Measurements from ENCODE around the gene COA1. TPM values are rescaled to one million over a fixed set of nuclear protein-coding genes. Genes with fewer than 3 reads are reported as not detected.

Gene COA1
- polyA plus RNA-seq, 4 donors: 30.5 to 45.7 (median 32.9) TPM

GRCh38 chr7:43626695-43627094 is 102.6 kb downstream of the COA1 start:
- Histone ChIP-seq H3K4me1 (ENCODE audit: control insufficient read depth in 3 of 3, insufficient read depth in 2 of 3, low read depth in 1 of 3, low read length in 2 of 3) (no peaks in the 10 kb centered on the region), H3K36me3 (ENCODE audit: control insufficient read depth in 3 of 3, insufficient read depth in 2 of 3, low read depth in 1 of 3, low read length in 3 of 3) (peaks cover 3 to 19% (median 3%) of the 10 kb centered on the region in 3 donors), H3K9me3 (ENCODE audit: control insufficient read depth in 2 of 2, insufficient read depth in 1 of 2, low read depth in 1 of 2, low read length in 1 of 2) (no peaks in the 10 kb centered on the region), H3K27ac (ENCODE audit: low read depth in 1 of 3, low read length in 2 of 3) (no peak overlapping the region), H3K27me3 (ENCODE audit: control insufficient read depth in 3 of 3, insufficient read depth in 3 of 3, low read length in 3 of 3) (no peaks in the 10 kb centered on the region), H3K4me3 (ENCODE audit: low read depth in 1 of 3, low read length in 3 of 3) (no peak overlapping the region)
- no peak for FAIRE-seq
- 90 to 93% (median 92%) methylated on average over 2 of the region's 2 CpGs for WGBS, 3 donors
- no peak for DNase-seq

- no peak for FAIRE-seq
- no peak for DNase-seq
- Histone ChIP-seq H3K36me3 (ENCODE audit: control insufficient read depth in 3 of 3, insufficient read depth in 2 of 3, low read depth in 1 of 3, low read length in 3 of 3) (peaks cover 3 to 17% (median 5%) of the 10 kb centered on the region in 3 donors), H3K27me3 (ENCODE audit: control insufficient read depth in 3 of 3, insufficient read depth in 3 of 3, low read length in 3 of 3) (no peaks in the 10 kb centered on the region), H3K4me3 (ENCODE audit: low read depth in 1 of 3, low read length in 3 of 3) (no peak overlapping the region), H3K4me1 (ENCODE audit: control insufficient read depth in 3 of 3, insufficient read depth in 2 of 3, low read depth in 1 of 3, low read length in 2 of 3) (no peaks in the 10 kb centered on the region), H3K27ac (ENCODE audit: low read depth in 1 of 3, low read length in 2 of 3) (no peak overlapping the region), H3K9me3 (ENCODE audit: control insufficient read depth in 2 of 2, insufficient read depth in 1 of 2, low read depth in 1 of 2, low read length in 1 of 2) (no peaks in the 10 kb centered on the region)
- 72 to 84% (median 81%) methylated on average over 4 of the region's 4 CpGs for WGBS, 3 donors
Measured at GRCh38 chr7:43625980-43626379, 103.3 kb downstream of the COA1 start.

GRCh38 chr7:43625453-43625852 is 103.9 kb downstream of the COA1 start:
- H3K36me3 ChIP-seq (ENCODE audit: control insufficient read depth in 3 of 3, insufficient read depth in 2 of 3, low read depth in 1 of 3, low read length in 3 of 3): peaks cover 3 to 17% (median 8%) of the 10 kb centered on the region in 3 donors
- peak in 1 of 2 donors; percentile 49 for DNase-seq
- H3K27ac ChIP-seq (ENCODE audit: low read depth in 1 of 3, low read length in 2 of 3): peak overlapping the region in 1 of 3 donors; percentile 26
- FAIRE-seq: no peak
- H3K4me3 ChIP-seq (ENCODE audit: low read depth in 1 of 3, low read length in 3 of 3): no peak overlapping the region
- H3K9me3 ChIP-seq (ENCODE audit: control insufficient read depth in 2 of 2, insufficient read depth in 1 of 2, low read depth in 1 of 2, low read length in 1 of 2): no peaks in the 10 kb centered on the region
- no peaks in the 10 kb centered on the region for H3K27me3 ChIP-seq (ENCODE audit: control insufficient read depth in 3 of 3, insufficient read depth in 3 of 3, low read length in 3 of 3)
- H3K4me1 ChIP-seq (ENCODE audit: control insufficient read depth in 3 of 3, insufficient read depth in 2 of 3, low read depth in 1 of 3, low read length in 2 of 3): no peaks in the 10 kb centered on the region

- DNase-seq: no peak
- 84 to 92% (median 86%) methylated on average over 2 of the region's 2 CpGs for WGBS, 3 donors
- no peak for FAIRE-seq
- Histone ChIP-seq H3K4me3 (ENCODE audit: low read depth in 1 of 3, low read length in 3 of 3) (no peak overlapping the region), H3K4me1 (ENCODE audit: control insufficient read depth in 3 of 3, insufficient read depth in 2 of 3, low read depth in 1 of 3, low read length in 2 of 3) (no peaks in the 10 kb centered on the region), H3K27me3 (ENCODE audit: control insufficient read depth in 3 of 3, insufficient read depth in 3 of 3, low read length in 3 of 3) (no peaks in the 10 kb centered on the region), H3K27ac (ENCODE audit: low read depth in 1 of 3, low read length in 2 of 3) (no peak overlapping the region), H3K9me3 (ENCODE audit: control insufficient read depth in 2 of 2, insufficient read depth in 1 of 2, low read depth in 1 of 2, low read length in 1 of 2) (no peaks in the 10 kb centered on the region), H3K36me3 (ENCODE audit: control insufficient read depth in 3 of 3, insufficient read depth in 2 of 3, low read depth in 1 of 3, low read length in 3 of 3) (peaks cover 3 to 17% (median 8%) of the 10 kb centered on the region in 3 donors)
Measured at GRCh38 chr7:43624156-43624555, 105.2 kb downstream of the COA1 start.

- no peaks in the 10 kb centered on the region for H3K27me3 ChIP-seq (ENCODE audit: control insufficient read depth in 3 of 3, insufficient read depth in 3 of 3, low read length in 3 of 3)
- no peaks in the 10 kb centered on the region for H3K9me3 ChIP-seq (ENCODE audit: control insufficient read depth in 2 of 2, insufficient read depth in 1 of 2, low read depth in 1 of 2, low read length in 1 of 2)
- H3K4me1 ChIP-seq (ENCODE audit: control insufficient read depth in 3 of 3, insufficient read depth in 2 of 3, low read depth in 1 of 3, low read length in 2 of 3): no peaks in the 10 kb centered on the region
- H3K36me3 ChIP-seq (ENCODE audit: control insufficient read depth in 3 of 3, insufficient read depth in 2 of 3, low read depth in 1 of 3, low read length in 3 of 3): peaks cover 3 to 14% (median 13%) of the 10 kb centered on the region in 3 donors
- WGBS, 3 donors: 73 to 87% (median 74%) methylated on average over 5 of the region's 5 CpGs
- DNase-seq (no peak), FAIRE-seq (no peak)
- H3K27ac ChIP-seq (ENCODE audit: low read depth in 1 of 3, low read length in 2 of 3): no peak overlapping the region
- no peak overlapping the region for H3K4me3 ChIP-seq (ENCODE audit: low read depth in 1 of 3, low read length in 3 of 3)
Measured at GRCh38 chr7:43621729-43622448, 107.4 kb downstream of the COA1 start.

- WGBS, 3 donors: 87 to 88% (median 88%) methylated on average over 4 of the region's 4 CpGs
- Histone ChIP-seq H3K27ac (ENCODE audit: low read depth in 1 of 3, low read length in 2 of 3) (no peak overlapping the region), H3K36me3 (ENCODE audit: control insufficient read depth in 3 of 3, insufficient read depth in 2 of 3, low read depth in 1 of 3, low read length in 3 of 3) (peaks cover 0 to 20% (median 10%) of the 10 kb centered on the region in 3 donors), H3K9me3 (ENCODE audit: control insufficient read depth in 2 of 2, insufficient read depth in 1 of 2, low read depth in 1 of 2, low read length in 1 of 2) (no peaks in the 10 kb centered on the region), H3K4me1 (ENCODE audit: control insufficient read depth in 3 of 3, insufficient read depth in 2 of 3, low read depth in 1 of 3, low read length in 2 of 3) (no peaks in the 10 kb centered on the region), H3K27me3 (ENCODE audit: control insufficient read depth in 3 of 3, insufficient read depth in 3 of 3, low read length in 3 of 3) (no peaks in the 10 kb centered on the region), H3K4me3 (ENCODE audit: low read depth in 1 of 3, low read length in 3 of 3) (no peak overlapping the region)
- FAIRE-seq (no peak), DNase-seq (no peak)
Measured at GRCh38 chr7:43619213-43620012, 109.9 kb downstream of the COA1 start.

GRCh38 chr7:43618073-43618472 is 111.2 kb downstream of the COA1 start:
- Histone ChIP-seq H3K4me3 (ENCODE audit: low read depth in 1 of 3, low read length in 3 of 3) (no peak overlapping the region), H3K36me3 (ENCODE audit: control insufficient read depth in 3 of 3, insufficient read depth in 2 of 3, low read depth in 1 of 3, low read length in 3 of 3) (peaks cover 0 to 20% (median 9%) of the 10 kb centered on the region in 3 donors), H3K27me3 (ENCODE audit: control insufficient read depth in 3 of 3, insufficient read depth in 3 of 3, low read length in 3 of 3) (no peaks in the 10 kb centered on the region), H3K9me3 (ENCODE audit: control insufficient read depth in 2 of 2, insufficient read depth in 1 of 2, low read depth in 1 of 2, low read length in 1 of 2) (no peaks in the 10 kb centered on the region), H3K27ac (ENCODE audit: low read depth in 1 of 3, low read length in 2 of 3) (no peak overlapping the region), H3K4me1 (ENCODE audit: control insufficient read depth in 3 of 3, insufficient read depth in 2 of 3, low read depth in 1 of 3, low read length in 2 of 3) (no peaks in the 10 kb centered on the region)
- FAIRE-seq (no peak), DNase-seq (no peak)
- 71 to 79% (median 75%) methylated on average over 4 of the region's 4 CpGs for WGBS, 3 donors

- Histone ChIP-seq H3K4me3 (ENCODE audit: low read depth in 1 of 3, low read length in 3 of 3) (no peak overlapping the region), H3K27me3 (ENCODE audit: control insufficient read depth in 3 of 3, insufficient read depth in 3 of 3, low read length in 3 of 3) (no peaks in the 10 kb centered on the region), H3K36me3 (ENCODE audit: control insufficient read depth in 3 of 3, insufficient read depth in 2 of 3, low read depth in 1 of 3, low read length in 3 of 3) (peaks cover 0 to 19% (median 6%) of the 10 kb centered on the region in 3 donors), H3K9me3 (ENCODE audit: control insufficient read depth in 2 of 2, insufficient read depth in 1 of 2, low read depth in 1 of 2, low read length in 1 of 2) (no peaks in the 10 kb centered on the region), H3K27ac (ENCODE audit: low read depth in 1 of 3, low read length in 2 of 3) (no peak overlapping the region), H3K4me1 (ENCODE audit: control insufficient read depth in 3 of 3, insufficient read depth in 2 of 3, low read depth in 1 of 3, low read length in 2 of 3) (no peaks in the 10 kb centered on the region)
- WGBS, 3 donors: 96 to 100% (median 97%) methylated on average over 4 of the region's 4 CpGs
- DNase-seq (no peak), FAIRE-seq (no peak)
Measured at GRCh38 chr7:43616977-43617376, 112.3 kb downstream of the COA1 start.
